ENCODE results near the gene TUBB2B.
"Not testable (repeated sequence)": the region's sequence is repeated elsewhere in the genome, so short reads cannot be mapped to it uniquely, and the experiment has no call there.

TUBB2B gene

DNA sequence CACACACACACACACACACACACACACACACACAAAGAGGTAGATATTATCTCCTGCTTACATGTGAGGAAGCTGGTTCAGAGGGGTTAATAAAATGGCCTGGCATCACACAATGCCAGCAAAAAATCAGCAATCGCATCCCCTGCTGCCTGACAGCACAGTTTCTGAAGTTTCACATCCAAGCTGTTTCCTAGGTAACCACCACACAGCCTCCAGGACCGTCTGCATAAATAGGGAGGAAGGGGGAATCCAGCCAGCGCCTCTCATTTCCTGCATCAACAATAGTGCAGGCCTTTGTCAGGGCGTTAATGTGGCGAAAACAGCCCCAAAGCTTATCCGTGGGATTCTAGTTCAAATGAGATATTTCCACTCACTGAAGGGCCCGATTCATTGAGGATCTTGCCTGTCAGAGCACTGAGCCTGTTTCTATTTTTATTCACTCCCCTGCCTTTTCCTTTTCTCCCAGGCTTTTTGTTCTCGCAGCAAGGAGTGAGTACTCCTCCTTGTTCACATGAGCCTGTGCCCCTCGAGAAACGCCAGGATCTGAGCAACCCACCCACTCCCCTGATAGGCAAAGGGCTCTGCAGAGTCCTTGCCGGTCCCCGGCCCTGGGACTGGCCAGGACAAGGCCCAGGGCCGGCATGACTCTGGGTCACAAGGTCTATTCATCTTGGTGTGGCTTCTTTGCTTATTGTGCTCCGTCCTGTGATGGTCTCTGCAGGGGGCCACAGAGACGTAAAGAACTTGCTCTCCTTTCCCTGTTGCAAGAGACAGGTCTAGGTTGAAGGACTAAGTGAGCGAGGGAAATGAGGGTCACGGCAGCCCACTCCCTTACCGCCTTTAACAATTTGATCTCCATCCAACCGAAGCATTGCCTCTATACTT, 32.7 kb downstream of the TUBB2B start:
- Histone ChIP-seq H3K27me3 (ENCODE audit: low read depth, low read length) (no peaks in the 10 kb centered on the region), H3K9me3 (ENCODE audit: control insufficient read depth in 1 of 2, low read length in 2 of 2) (no peaks in the 10 kb centered on the region), H3K4me3 (ENCODE audit: low read depth in 1 of 2, low read length in 2 of 2) (no peak overlapping the region), H3K4me1 (ENCODE audit: control insufficient read depth in 1 of 2, insufficient read depth in 2 of 2, low read length in 2 of 2) (peaks cover 0 to 5% of the 10 kb centered on the region in 2 donors), H3K27ac (ENCODE audit: low read length) (no peak overlapping the region), H3K36me3 (ENCODE audit: control insufficient read depth in 1 of 2, insufficient read depth in 2 of 2, low read length in 2 of 2) (no peaks in the 10 kb centered on the region)

DNA sequence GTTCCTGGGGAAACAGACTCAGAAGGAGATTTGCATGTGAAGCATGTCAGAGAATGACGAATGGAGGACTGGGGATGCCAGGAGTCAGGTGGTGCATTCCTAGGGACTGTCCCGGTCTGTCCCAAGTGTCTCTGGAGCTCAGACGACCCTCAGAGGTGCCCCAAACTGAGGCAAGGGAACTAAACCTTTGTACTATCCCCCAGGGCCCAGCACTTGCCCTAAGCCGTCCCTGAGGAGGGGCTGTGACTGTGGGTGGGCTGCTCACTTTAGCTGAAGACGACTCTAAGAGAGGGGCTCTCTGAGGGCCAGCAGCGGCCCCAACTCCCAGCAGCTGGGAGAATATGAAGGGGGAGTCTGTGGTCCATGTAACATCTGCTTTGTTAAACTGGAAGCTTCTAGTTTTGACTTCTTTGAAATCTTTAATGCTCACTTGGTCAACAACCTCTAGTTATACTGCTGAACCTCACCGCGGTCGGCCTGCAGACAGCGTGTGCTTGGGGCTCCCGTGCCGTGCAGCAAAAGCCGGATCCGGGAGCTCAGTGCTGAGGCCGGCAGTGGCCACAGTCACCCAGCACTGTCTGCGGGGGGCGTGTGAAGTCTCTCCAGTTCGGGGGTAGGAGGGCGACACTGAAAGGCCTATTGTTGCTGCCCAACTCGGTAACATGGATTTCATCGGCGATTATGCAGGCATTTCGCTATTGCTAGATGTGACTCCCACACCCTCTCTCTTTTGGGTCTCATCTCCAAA, 34.2 kb downstream of the TUBB2B start:
- no peaks in the 10 kb centered on the region for H3K9me3 ChIP-seq (ENCODE audit: control insufficient read depth in 1 of 2, low read length in 2 of 2)
- no peak overlapping the region for H3K4me3 ChIP-seq (ENCODE audit: low read depth in 1 of 2, low read length in 2 of 2)
- H3K36me3 ChIP-seq (ENCODE audit: control insufficient read depth in 1 of 2, insufficient read depth in 2 of 2, low read length in 2 of 2) = no peaks in the 10 kb centered on the region
- peaks cover 0 to 5% of the 10 kb centered on the region in 2 donors for H3K4me1 ChIP-seq (ENCODE audit: control insufficient read depth in 1 of 2, insufficient read depth in 2 of 2, low read length in 2 of 2)
- no peaks in the 10 kb centered on the region for H3K27me3 ChIP-seq (ENCODE audit: low read depth, low read length)
- no peak overlapping the region for H3K27ac ChIP-seq (ENCODE audit: low read length)

DNA sequence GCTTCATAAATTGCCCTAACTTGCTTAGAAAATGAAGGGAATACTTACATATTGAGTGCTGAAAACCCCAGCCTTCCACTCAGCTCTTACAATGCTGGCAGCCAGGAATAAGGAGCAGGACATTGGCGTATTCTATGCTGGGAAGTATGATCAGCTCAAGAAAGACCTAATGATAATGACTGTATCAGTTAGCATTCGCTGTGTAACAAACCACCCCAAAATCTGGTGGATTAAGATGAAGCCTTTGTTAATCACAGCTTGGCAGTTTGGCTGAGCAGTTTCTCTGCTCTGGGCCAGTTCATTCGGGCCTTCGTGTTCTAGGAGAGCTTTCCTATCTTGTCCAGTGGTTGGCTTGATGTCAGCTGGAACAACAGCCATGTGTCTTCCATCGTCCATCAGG, 36.7 kb downstream of the TUBB2B start:
- H3K4me3 ChIP-seq (ENCODE audit: low read depth in 1 of 2, low read length in 2 of 2) = no peak overlapping the region
- no peaks in the 10 kb centered on the region for H3K36me3 ChIP-seq (ENCODE audit: control insufficient read depth in 1 of 2, insufficient read depth in 2 of 2, low read length in 2 of 2)
- no peaks in the 10 kb centered on the region for H3K27me3 ChIP-seq (ENCODE audit: low read depth, low read length)
- peaks cover 0 to 5% of the 10 kb centered on the region in 2 donors for H3K4me1 ChIP-seq (ENCODE audit: control insufficient read depth in 1 of 2, insufficient read depth in 2 of 2, low read length in 2 of 2)
- no peak overlapping the region for H3K27ac ChIP-seq (ENCODE audit: low read length)
- H3K9me3 ChIP-seq (ENCODE audit: control insufficient read depth in 1 of 2, low read length in 2 of 2) = no peaks in the 10 kb centered on the region

DNA sequence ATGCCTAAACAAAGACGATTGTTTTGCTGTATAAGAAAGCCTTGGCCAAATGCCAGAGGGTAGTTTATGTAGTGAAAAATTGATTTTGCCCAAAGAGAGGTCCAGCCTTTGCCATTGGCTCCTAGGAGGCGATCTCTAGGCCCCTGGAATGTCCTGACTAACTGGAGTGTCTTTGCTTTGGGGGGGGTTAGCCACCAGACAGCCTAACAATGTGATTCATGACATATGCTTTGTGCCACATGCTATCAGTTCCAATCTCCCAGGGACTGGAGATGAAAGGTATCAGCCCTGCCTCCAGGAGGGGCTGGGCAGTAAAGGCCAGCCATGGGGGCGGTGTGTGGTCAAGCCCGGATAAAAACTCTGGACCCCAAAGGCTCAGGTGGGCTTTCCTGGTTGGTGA, 37.4 kb downstream of the TUBB2B start:
- Histone ChIP-seq H3K27ac (ENCODE audit: low read length) (no peak overlapping the region), H3K9me3 (ENCODE audit: control insufficient read depth in 1 of 2, low read length in 2 of 2) (no peaks in the 10 kb centered on the region), H3K27me3 (ENCODE audit: low read depth, low read length) (no peaks in the 10 kb centered on the region), H3K36me3 (ENCODE audit: control insufficient read depth in 1 of 2, insufficient read depth in 2 of 2, low read length in 2 of 2) (no peaks in the 10 kb centered on the region), H3K4me1 (ENCODE audit: control insufficient read depth in 1 of 2, insufficient read depth in 2 of 2, low read length in 2 of 2) (peaks cover 0 to 5% of the 10 kb centered on the region in 2 donors), H3K4me3 (ENCODE audit: low read depth in 1 of 2, low read length in 2 of 2) (no peak overlapping the region)

DNA sequence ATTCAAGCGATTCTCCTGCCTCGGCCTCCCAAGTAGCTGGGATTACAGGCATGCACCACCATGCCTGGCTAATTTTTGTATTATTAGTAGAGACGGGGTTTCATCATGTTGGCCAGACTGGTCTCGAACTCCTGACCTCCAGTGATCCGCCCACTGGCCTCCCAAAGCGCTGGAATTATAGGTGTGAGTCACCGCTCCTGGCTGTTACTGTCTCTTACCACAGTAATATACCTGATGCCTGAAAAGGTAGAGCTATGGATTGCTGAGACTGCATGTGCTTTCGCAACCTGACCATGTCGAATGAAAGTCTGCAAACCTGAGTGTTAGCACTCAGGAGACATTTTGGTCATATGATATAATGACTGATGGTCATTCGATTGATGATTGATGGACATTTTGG, 38.3 kb downstream of the TUBB2B start:
- H3K27ac ChIP-seq (ENCODE audit: low read length); H3K4me3 ChIP-seq (ENCODE audit: low read depth in 1 of 2, low read length in 2 of 2): not testable (repeated sequence)

DNA sequence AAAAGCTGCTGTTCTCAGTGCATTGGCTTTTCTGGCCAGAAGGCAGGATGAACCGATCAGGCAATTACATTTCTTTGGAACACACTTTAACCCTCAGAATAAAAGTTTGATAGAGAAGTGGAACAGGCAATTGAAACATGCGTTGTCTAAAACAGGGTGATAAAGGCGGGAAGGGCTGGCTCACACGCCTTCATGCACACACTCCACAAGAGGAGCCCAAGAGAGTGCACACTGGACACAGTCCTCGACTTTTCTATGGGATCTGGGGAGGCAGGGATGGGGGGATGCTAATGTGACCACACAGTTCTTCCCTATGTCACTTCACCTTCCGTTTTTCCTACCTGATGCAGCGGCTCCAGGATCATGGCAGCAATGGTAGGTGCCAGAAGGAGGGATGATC, 39.2 kb downstream of the TUBB2B start:
- H3K36me3 ChIP-seq (ENCODE audit: control insufficient read depth in 1 of 2, insufficient read depth in 2 of 2, low read length in 2 of 2) = no peaks in the 10 kb centered on the region

More for the DNA sequence above, 38.3 kb downstream of the TUBB2B start:
- not testable (repeated sequence) for H3K9me3 ChIP-seq (ENCODE audit: control insufficient read depth in 1 of 2, low read length in 2 of 2); H3K4me1 ChIP-seq (ENCODE audit: control insufficient read depth in 1 of 2, insufficient read depth in 2 of 2, low read length in 2 of 2); H3K36me3 ChIP-seq (ENCODE audit: control insufficient read depth in 1 of 2, insufficient read depth in 2 of 2, low read length in 2 of 2); H3K27me3 ChIP-seq (ENCODE audit: low read depth, low read length)

DNA sequence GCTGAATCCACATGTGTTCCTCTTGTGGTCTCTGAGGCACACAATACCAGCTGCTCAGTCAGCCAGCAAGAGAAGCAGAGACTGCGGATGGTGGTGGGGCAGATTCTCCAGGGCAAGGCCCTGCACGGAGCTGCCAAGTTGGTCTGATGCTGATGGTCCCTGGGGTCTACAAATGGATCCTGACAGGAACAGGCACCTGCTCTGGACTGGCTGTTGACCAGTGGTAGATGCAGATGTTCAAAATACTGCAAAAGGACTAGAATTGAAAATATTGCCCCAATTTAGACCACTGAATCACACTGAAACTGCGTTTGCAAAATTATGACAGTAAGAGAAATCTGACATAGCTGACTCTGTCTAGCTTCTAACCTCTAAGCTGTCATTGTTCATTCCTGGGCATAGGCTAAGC, 40.5 kb downstream of the TUBB2B start:
- H3K4me3 ChIP-seq (ENCODE audit: low read depth in 1 of 2, low read length in 2 of 2) = no peak overlapping the region
- no peaks in the 10 kb centered on the region for H3K27me3 ChIP-seq (ENCODE audit: low read depth, low read length)
- H3K4me1 ChIP-seq (ENCODE audit: control insufficient read depth in 1 of 2, insufficient read depth in 2 of 2, low read length in 2 of 2) = no peaks in the 10 kb centered on the region
- no peak overlapping the region for H3K27ac ChIP-seq (ENCODE audit: low read length)
- no peaks in the 10 kb centered on the region for H3K36me3 ChIP-seq (ENCODE audit: control insufficient read depth in 1 of 2, insufficient read depth in 2 of 2, low read length in 2 of 2)
- H3K9me3 ChIP-seq (ENCODE audit: control insufficient read depth in 1 of 2, low read length in 2 of 2) = no peaks in the 10 kb centered on the region

More for the DNA sequence above, 39.2 kb downstream of the TUBB2B start:
- Histone ChIP-seq H3K27me3 (ENCODE audit: low read depth, low read length) (no peaks in the 10 kb centered on the region), H3K4me1 (ENCODE audit: control insufficient read depth in 1 of 2, insufficient read depth in 2 of 2, low read length in 2 of 2) (no peaks in the 10 kb centered on the region), H3K9me3 (ENCODE audit: control insufficient read depth in 1 of 2, low read length in 2 of 2) (no peaks in the 10 kb centered on the region), H3K27ac (ENCODE audit: low read length) (no peak overlapping the region), H3K4me3 (ENCODE audit: low read depth in 1 of 2, low read length in 2 of 2) (no peak overlapping the region)

DNA sequence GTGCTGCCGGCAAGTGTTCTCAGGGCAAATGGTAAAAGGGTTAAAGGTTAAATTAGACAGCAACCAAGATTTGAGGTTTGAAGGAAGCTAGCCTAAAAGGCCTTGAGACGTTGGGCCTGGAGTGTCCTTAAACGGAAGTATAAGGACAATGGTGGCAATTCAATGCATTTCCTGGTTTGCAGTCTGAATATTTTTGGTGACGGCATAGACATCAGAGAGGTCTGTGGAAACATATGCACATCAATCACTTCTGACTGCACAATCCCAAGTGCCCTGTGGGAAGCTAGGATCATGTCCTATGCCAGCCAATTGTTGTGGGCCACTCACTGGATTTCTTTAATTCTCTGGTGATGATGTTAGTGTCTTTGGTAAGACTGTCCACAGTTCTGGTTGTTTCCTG, 44.4 kb downstream of the TUBB2B start:
- no peaks in the 10 kb centered on the region for H3K27me3 ChIP-seq (ENCODE audit: low read depth, low read length)
- no peaks in the 10 kb centered on the region for H3K4me1 ChIP-seq (ENCODE audit: control insufficient read depth in 1 of 2, insufficient read depth in 2 of 2, low read length in 2 of 2)
- H3K4me3 ChIP-seq (ENCODE audit: low read depth in 1 of 2, low read length in 2 of 2) = no peak overlapping the region
- H3K27ac ChIP-seq (ENCODE audit: low read length) = no peak overlapping the region
- no peaks in the 10 kb centered on the region for H3K9me3 ChIP-seq (ENCODE audit: control insufficient read depth in 1 of 2, low read length in 2 of 2)
- no peaks in the 10 kb centered on the region for H3K36me3 ChIP-seq (ENCODE audit: control insufficient read depth in 1 of 2, insufficient read depth in 2 of 2, low read length in 2 of 2)

DNA sequence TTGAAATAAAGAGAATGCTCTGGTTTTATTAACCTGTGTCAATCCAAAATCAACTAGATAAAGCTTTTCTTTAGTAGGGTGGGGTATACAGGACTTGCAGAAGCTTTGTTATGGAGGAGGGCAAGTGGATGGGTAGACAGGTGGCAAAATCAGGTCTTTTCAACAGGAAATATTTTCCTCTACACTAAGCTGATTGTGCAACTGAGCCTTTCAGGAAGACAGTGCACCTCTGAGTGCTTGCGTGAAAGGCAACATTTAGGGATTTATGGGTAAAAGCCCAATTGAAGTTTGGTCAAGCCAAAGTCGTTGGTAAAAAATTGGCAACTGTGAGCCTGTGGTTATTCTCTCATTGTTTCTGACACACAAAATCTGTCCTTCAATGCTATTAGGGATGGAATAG, 46.3 kb downstream of the TUBB2B start:
- Histone ChIP-seq H3K27ac (ENCODE audit: low read length) (no peak overlapping the region), H3K27me3 (ENCODE audit: low read depth, low read length) (no peaks in the 10 kb centered on the region), H3K4me3 (ENCODE audit: low read depth in 1 of 2, low read length in 2 of 2) (no peak overlapping the region), H3K9me3 (ENCODE audit: control insufficient read depth in 1 of 2, low read length in 2 of 2) (no peaks in the 10 kb centered on the region), H3K36me3 (ENCODE audit: control insufficient read depth in 1 of 2, insufficient read depth in 2 of 2, low read length in 2 of 2) (no peaks in the 10 kb centered on the region), H3K4me1 (ENCODE audit: control insufficient read depth in 1 of 2, insufficient read depth in 2 of 2, low read length in 2 of 2) (no peaks in the 10 kb centered on the region)

DNA sequence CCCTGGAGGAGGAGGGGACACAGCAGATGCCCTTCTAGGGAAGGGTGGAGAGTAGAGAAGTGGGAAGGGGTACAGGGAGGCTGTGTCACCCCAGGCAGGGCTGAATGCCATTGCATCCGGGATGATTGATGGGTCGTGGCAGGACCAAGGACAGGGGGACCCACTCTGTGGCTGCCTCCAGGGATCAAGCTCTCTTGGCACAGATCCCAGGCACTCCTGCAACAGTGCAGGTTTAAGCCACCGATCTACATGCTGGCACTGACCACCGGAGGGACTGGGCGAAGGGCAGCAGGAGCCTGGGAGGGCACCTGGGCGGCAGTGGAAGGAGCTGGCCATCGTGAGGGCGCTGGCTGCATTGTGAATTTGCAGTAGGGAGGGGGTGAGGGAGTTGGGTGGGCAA, 47.5 kb downstream of the TUBB2B start:
- H3K4me1 ChIP-seq (ENCODE audit: control insufficient read depth in 1 of 2, insufficient read depth in 2 of 2, low read length in 2 of 2); H3K4me3 ChIP-seq (ENCODE audit: low read depth in 1 of 2, low read length in 2 of 2); H3K9me3 ChIP-seq (ENCODE audit: control insufficient read depth in 1 of 2, low read length in 2 of 2); H3K27ac ChIP-seq (ENCODE audit: low read length); H3K36me3 ChIP-seq (ENCODE audit: control insufficient read depth in 1 of 2, insufficient read depth in 2 of 2, low read length in 2 of 2); H3K27me3 ChIP-seq (ENCODE audit: low read depth, low read length): not testable (repeated sequence)

DNA sequence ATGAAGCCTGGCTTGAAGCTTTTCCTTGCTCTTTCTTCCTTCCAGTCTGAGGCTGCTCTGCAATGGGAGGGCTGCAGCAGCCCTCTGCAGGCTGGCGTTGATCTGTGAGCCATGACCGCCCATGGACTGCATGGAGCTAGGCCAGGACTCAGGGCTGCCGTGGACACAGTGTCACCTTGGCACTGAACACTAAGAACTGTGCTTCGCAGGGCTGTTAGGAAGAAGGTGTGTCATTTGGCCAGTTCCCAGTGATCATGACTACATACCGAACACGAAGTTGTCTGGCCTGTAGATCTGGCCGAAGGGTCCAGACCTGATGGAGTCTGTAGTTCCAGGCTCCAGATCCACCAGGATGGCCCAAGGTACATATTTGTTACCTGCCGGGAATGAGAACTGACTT, 48.8 kb downstream of the TUBB2B start:
- not testable (repeated sequence) for H3K36me3 ChIP-seq (ENCODE audit: control insufficient read depth in 1 of 2, insufficient read depth in 2 of 2, low read length in 2 of 2); H3K9me3 ChIP-seq (ENCODE audit: control insufficient read depth in 1 of 2, low read length in 2 of 2); H3K27ac ChIP-seq (ENCODE audit: low read length); H3K27me3 ChIP-seq (ENCODE audit: low read depth, low read length); H3K4me1 ChIP-seq (ENCODE audit: control insufficient read depth in 1 of 2, insufficient read depth in 2 of 2, low read length in 2 of 2); H3K4me3 ChIP-seq (ENCODE audit: low read depth in 1 of 2, low read length in 2 of 2)

All from muscle layer of duodenum (tissue), 2 donors.